GM12878 (cell line): ENCODE results near the gene TTC22. TPM values are rescaled to one million over a fixed set of nuclear protein-coding genes. Genes with fewer than 3 reads are reported as not detected.

Source experiments
- ATAC-seq: fragments of 200-7000 bp; cut with Tn5 transposase; 3 replicates; pipeline ENCODE4 v1.9.1; 2020; ENCODE audit warnings: mild to moderate bottlenecking, moderate library complexity
- BruUV-seq: library from RNA; stranded (reverse); fragments of 400-500 nt; replicated peaks from 2 replicates; lab custom pipeline; 2021; lab: Mats Ljungman, UMichigan
- CTCF ChIA-PET: fragments of 300-600 bp; sonication (Branson Sonifier 250); formaldehyde crosslinking; extraction: SDS; loops from one replicate; lab custom pipeline; 2021; ENCODE audit warnings: inconsistent platforms; lab: Yijun Ruan, JAX
- POLR2A ChIA-PET: fragments of 350-600 bp; formaldehyde crosslinking; extraction: SDS; loops from one replicate; lab custom pipeline; 2021; ENCODE audit warnings: inconsistent platforms; lab: Charles Lee
- RAD21 ChIA-PET: fragments of 300-600 bp; sonication (Branson Sonifier 250); formaldehyde crosslinking; loops from one replicate; lab custom pipeline; 2023; ENCODE audit warnings: antibody characterized with exemption; ENCODE audit not compliant: unreplicated experiment; lab: Charles Lee
- SMC1A ChIA-PET: fragments of 300-600 bp; sonication (Branson Sonifier 250); formaldehyde crosslinking; loops from one replicate; lab custom pipeline; 2023; ENCODE audit not compliant: unreplicated experiment, uncharacterized antibody; lab: Charles Lee
- DNase-seq: peaks from one replicate; pipeline ENCODE4 v3.0.0-alpha.2; 2011; ENCODE audit warnings: low read depth, low spot score
- FAIRE-seq: peaks from 3 replicates; lab custom pipeline; 2011; peaks lifted over from hg19 to GRCh38; lab: Jason Lieb, UNC
- H2AFZ ChIP-seq: 2 replicates; pipeline ENCODE4 v1.6.0; 2011; ENCODE audit warnings: low read depth, low read length, control low read depth; ENCODE audit not compliant: control insufficient read depth
- H3K27ac ChIP-seq: 2 replicates; pipeline ENCODE4 v1.5.1; 2011; ENCODE audit warnings: control low read depth; ENCODE audit not compliant: control insufficient read depth, insufficient read depth
- H3K27me3 ChIP-seq, 2 experiments: replicated peaks in 1 of 2; 2 replicates each; pipeline versions ENCODE4 v1.6.0 to v1.6.1; 2011; ENCODE audit warnings: low read length in 1 of 2; ENCODE audit not compliant: control insufficient read depth in 2 of 2, insufficient read depth in 2 of 2
- H3K36me3 ChIP-seq, 2 experiments: 2 replicates each; pipeline ENCODE4 v1.5.1; 2011; ENCODE audit warnings: low read length in 1 of 2; ENCODE audit not compliant: control insufficient read depth in 2 of 2, insufficient read depth in 2 of 2
- H3K4me1 ChIP-seq: 2 replicates; pipeline ENCODE4 v1.6.1; 2011; ENCODE audit warnings: mild to moderate bottlenecking, low read length, moderate library complexity, mixed read lengths; ENCODE audit not compliant: control insufficient read depth, insufficient read depth
- H3K4me2 ChIP-seq: 2 replicates; pipeline ENCODE4 v1.6.0; 2011; ENCODE audit warnings: control low read depth; ENCODE audit not compliant: control insufficient read depth, insufficient read depth
- H3K4me3 ChIP-seq: fragments of 200-600 bp; sonication (generic); 2 replicates; pipeline ENCODE4 v1.5.1; 2016
- H3K79me2 ChIP-seq: 2 replicates; pipeline ENCODE4 v1.6.0; 2011; ENCODE audit warnings: low read length; ENCODE audit not compliant: control insufficient read depth, insufficient read depth
- H3K9ac ChIP-seq: 2 replicates; pipeline ENCODE4 v1.8.0; 2011; ENCODE audit warnings: low read length, control low read depth, mixed read lengths; ENCODE audit not compliant: control insufficient read depth, insufficient read depth
- H3K9me3 ChIP-seq: replicated peaks from 3 replicates; pipeline ENCODE4 v1.5.1; 2011; ENCODE audit warnings: mild to moderate bottlenecking, low read length; ENCODE audit not compliant: control insufficient read depth, insufficient read depth
- H4K20me1 ChIP-seq: 2 replicates; pipeline ENCODE4 v1.6.0; 2011; ENCODE audit not compliant: control insufficient read depth, insufficient read depth
- PAX5 ChIP-seq: IDR thresholded peaks from 2 replicates; pipeline ENCODE4 v1.6.1; 2011; ENCODE audit warnings: low read depth, low read length, borderline replicate concordance
- RFX5 ChIP-seq: IDR thresholded peaks from 2 replicates; pipeline ENCODE4 v1.6.1; 2011; ENCODE audit warnings: low read depth, low read length, improper control_type of control experiment
- WGBS: methylation state at CpG from one replicate; pipeline ENCODE4 v1.1.6; 2016; ENCODE audit warnings: low lambda C conversion rate; ENCODE audit not compliant: insufficient replicate concordance, insufficient coverage; ENCODE audit errors: missing lambda C conversion rate; 5-methylcytosine and 5-hydroxymethylcytosine counted together
- in situ Hi-C: fragments of 300-500 bp; cut with MboI; formaldehyde crosslinking; loops from 9 replicates; pipeline ENCODE4 v1.14.3; 2018; ENCODE audit warnings: mixed read lengths
- intact Hi-C: fragments of 100-400 bp; cut with micrococcal nuclease; formaldehyde crosslinking; loops from one replicate; pipeline ENCODE4 v1.14.2; 2022; ENCODE audit not compliant: unreplicated experiment
- polyA plus RNA-seq, 11 experiments: library from polyadenylated mRNA; depleted of rRNA in 4 of 11; unstranded in 6 of 11; stranded (reverse) in 5 of 11; fragments of >200 nt; fragmentation: Nextera tagmentation in 4 of 11; fragmentation: Illumina TruSeq in 1 of 11; extraction: Ambion mirVana in 4 of 11; extraction: Trizol in 1 of 11; gene quantifications; 1 replicate in 1 of 11; 2 replicates in 10 of 11; pipeline versions ENCODE4 v1.2.1 to v1.2.3, GENCODE V29; 2011 to 2016; ENCODE audit warnings: inconsistent platforms in 2 of 11, missing spikeins in 2 of 11, low read depth in 1 of 11
- total RNA-seq, 4 experiments: library from RNA; depleted of rRNA in 3 of 4; stranded (reverse); fragments of >200 nt in 3 of 4; fragmentation: Illumina TruSeq in 1 of 4; extraction: Trizol in 1 of 4; gene quantifications; 2 replicates each; pipeline versions ENCODE4 v1.2.1 to v1.2.3, GENCODE V29; 2013 to 2021
- TF ChIP-seq, protein P1 (sequence below): fragments of 450-650 bp; formaldehyde crosslinking; IDR thresholded peaks from 2 replicates; pipeline ENCODE4 v1.5.0; 2022; ENCODE audit warnings: mild to moderate bottlenecking, missing genetic modification characterization
- TF ChIP-seq, protein P2 (sequence below): IDR thresholded peaks from 2 replicates; pipeline ENCODE4 v1.6.1; 2011; ENCODE audit warnings: mild to moderate bottlenecking, low read depth, low read length, moderate library complexity; ENCODE audit not compliant: insufficient replicate concordance
- TF ChIP-seq, protein P3 (sequence below): fragments of 450-650 bp; IDR thresholded peaks from 2 replicates; pipeline ENCODE4 v1.6.1; 2018; ENCODE audit warnings: mild to moderate bottlenecking, low read depth, moderate library complexity; ENCODE audit not compliant: partially characterized antibody
- TF ChIP-seq, protein P4 (sequence below): IDR thresholded peaks from 2 replicates; pipeline ENCODE4 v1.6.1; 2012; ENCODE audit warnings: low read depth, low read length, improper control_type of control experiment
- TF ChIP-seq, protein P5 (sequence below): fragments of 150-350 bp; IDR thresholded peaks from 2 replicates; pipeline ENCODE4 v1.6.1; 2016; ENCODE audit warnings: low read depth, low read length
- TF ChIP-seq, protein P6 (sequence below): IDR thresholded peaks from 2 replicates; pipeline ENCODE4 v1.6.1; 2011; ENCODE audit warnings: borderline replicate concordance, low read depth, mild to moderate bottlenecking, moderate library complexity, low read length; ENCODE audit not compliant: insufficient read depth, poor library complexity, severe bottlenecking

The TTC22 gene
- total and polyA plus RNA-seq, 10 of the 15 experiments (the other 5 are each of a cell fraction or from before 2014, with no cell fraction given) = 0.64 to 5.1 (median 1.9) TPM

DNA sequence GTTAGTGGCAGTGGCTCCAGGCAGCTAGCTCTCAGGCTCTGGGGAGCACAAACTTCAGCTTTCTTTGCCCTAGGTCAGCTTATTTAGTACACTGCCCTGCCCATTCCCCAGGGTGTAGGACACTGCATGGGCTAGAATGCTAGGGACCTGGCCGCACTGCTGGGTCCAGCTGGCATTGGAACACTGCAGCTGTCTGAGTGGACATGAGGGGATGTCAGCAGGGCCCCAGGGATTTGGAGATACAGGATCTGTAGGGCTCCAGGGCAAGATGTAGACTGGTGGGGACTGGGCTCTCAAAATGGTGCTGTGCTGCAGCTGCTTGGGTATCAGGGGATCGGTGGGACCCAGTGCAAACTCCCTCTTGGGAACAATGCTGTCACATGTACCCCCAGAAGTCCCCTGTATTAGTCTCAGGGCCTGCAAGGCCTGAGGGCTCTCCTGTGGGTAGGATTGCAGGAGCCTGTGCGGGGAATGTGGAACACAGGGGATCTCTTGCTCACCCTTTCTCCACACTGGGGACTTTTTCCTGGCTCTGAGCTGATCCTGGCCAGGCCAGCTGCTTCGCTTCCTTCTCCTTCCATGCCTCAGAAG is 25.2 kb upstream of the TTC22 start:
- intact Hi-C loops (no loop called here), in situ Hi-C loops (no loop called here)
- Histone ChIP-seq H3K9ac (no peak overlapping the region), H3K27ac (no peak overlapping the region), H3K36me3 (no peaks in the 10 kb centered on the region), H3K9me3 (no peaks in the 10 kb centered on the region; the same call in 2 of the 3 replicates), H4K20me1 (no peaks in the 10 kb centered on the region), H3K79me2 (no peaks in the 10 kb centered on the region), H3K4me3 (no peak overlapping the region), H3K27me3 (no peaks in the 10 kb centered on the region), H2AFZ (no peak overlapping the region), H3K4me2 (no peak overlapping the region), H3K4me1 (no peaks in the 10 kb centered on the region)
- POLR2A ChIA-PET = no interaction called here
- WGBS = 33% methylated on average over 4 of the region's 4 CpGs
- DNase-seq = no peak
- RAD21 ChIA-PET = no interaction called here
- SMC1A ChIA-PET = no interaction called here
- FAIRE-seq = no peak
- CTCF ChIA-PET = no interaction called here
- BruUV-seq = no TSS peak
- no peak for ATAC-seq
- TF ChIP-seq, protein P1, sequence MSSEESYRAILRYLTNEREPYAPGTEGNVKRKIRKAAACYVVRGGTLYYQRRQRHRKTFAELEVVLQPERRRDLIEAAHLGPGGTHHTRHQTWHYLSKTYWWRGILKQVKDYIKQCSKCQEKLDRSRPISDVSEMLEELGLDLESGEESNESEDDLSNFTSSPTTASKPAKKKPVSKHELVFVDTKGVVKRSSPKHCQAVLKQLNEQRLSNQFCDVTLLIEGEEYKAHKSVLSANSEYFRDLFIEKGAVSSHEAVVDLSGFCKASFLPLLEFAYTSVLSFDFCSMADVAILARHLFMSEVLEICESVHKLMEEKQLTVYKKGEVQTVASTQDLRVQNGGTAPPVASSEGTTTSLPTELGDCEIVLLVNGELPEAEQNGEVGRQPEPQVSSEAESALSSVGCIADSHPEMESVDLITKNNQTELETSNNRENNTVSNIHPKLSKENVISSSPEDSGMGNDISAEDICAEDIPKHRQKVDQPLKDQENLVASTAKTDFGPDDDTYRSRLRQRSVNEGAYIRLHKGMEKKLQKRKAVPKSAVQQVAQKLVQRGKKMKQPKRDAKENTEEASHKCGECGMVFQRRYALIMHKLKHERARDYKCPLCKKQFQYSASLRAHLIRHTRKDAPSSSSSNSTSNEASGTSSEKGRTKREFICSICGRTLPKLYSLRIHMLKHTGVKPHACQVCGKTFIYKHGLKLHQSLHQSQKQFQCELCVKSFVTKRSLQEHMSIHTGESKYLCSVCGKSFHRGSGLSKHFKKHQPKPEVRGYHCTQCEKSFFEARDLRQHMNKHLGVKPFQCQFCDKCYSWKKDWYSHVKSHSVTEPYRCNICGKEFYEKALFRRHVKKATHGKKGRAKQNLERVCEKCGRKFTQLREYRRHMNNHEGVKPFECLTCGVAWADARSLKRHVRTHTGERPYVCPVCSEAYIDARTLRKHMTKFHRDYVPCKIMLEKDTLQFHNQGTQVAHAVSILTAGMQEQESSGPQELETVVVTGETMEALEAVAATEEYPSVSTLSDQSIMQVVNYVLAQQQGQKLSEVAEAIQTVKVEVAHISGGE = no peak
- TF ChIP-seq, protein P2, sequence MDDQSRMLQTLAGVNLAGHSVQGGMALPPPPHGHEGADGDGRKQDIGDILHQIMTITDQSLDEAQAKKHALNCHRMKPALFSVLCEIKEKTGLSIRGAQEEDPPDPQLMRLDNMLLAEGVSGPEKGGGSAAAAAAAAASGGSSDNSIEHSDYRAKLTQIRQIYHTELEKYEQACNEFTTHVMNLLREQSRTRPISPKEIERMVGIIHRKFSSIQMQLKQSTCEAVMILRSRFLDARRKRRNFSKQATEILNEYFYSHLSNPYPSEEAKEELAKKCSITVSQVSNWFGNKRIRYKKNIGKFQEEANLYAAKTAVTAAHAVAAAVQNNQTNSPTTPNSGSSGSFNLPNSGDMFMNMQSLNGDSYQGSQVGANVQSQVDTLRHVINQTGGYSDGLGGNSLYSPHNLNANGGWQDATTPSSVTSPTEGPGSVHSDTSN = no peak
- TF ChIP-seq, protein P3, sequence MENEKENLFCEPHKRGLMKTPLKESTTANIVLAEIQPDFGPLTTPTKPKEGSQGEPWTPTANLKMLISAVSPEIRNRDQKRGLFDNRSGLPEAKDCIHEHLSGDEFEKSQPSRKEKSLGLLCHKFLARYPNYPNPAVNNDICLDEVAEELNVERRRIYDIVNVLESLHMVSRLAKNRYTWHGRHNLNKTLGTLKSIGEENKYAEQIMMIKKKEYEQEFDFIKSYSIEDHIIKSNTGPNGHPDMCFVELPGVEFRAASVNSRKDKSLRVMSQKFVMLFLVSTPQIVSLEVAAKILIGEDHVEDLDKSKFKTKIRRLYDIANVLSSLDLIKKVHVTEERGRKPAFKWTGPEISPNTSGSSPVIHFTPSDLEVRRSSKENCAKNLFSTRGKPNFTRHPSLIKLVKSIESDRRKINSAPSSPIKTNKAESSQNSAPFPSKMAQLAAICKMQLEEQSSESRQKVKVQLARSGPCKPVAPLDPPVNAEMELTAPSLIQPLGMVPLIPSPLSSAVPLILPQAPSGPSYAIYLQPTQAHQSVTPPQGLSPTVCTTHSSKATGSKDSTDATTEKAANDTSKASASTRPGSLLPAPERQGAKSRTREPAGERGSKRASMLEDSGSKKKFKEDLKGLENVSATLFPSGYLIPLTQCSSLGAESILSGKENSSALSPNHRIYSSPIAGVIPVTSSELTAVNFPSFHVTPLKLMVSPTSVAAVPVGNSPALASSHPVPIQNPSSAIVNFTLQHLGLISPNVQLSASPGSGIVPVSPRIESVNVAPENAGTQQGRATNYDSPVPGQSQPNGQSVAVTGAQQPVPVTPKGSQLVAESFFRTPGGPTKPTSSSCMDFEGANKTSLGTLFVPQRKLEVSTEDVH = no peak
- TF ChIP-seq, protein P4, sequence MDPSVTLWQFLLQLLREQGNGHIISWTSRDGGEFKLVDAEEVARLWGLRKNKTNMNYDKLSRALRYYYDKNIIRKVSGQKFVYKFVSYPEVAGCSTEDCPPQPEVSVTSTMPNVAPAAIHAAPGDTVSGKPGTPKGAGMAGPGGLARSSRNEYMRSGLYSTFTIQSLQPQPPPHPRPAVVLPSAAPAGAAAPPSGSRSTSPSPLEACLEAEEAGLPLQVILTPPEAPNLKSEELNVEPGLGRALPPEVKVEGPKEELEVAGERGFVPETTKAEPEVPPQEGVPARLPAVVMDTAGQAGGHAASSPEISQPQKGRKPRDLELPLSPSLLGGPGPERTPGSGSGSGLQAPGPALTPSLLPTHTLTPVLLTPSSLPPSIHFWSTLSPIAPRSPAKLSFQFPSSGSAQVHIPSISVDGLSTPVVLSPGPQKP = no peak
- TF ChIP-seq PAX5 = no peak
- no peak for TF ChIP-seq RFX5
- TF ChIP-seq, protein P5, sequence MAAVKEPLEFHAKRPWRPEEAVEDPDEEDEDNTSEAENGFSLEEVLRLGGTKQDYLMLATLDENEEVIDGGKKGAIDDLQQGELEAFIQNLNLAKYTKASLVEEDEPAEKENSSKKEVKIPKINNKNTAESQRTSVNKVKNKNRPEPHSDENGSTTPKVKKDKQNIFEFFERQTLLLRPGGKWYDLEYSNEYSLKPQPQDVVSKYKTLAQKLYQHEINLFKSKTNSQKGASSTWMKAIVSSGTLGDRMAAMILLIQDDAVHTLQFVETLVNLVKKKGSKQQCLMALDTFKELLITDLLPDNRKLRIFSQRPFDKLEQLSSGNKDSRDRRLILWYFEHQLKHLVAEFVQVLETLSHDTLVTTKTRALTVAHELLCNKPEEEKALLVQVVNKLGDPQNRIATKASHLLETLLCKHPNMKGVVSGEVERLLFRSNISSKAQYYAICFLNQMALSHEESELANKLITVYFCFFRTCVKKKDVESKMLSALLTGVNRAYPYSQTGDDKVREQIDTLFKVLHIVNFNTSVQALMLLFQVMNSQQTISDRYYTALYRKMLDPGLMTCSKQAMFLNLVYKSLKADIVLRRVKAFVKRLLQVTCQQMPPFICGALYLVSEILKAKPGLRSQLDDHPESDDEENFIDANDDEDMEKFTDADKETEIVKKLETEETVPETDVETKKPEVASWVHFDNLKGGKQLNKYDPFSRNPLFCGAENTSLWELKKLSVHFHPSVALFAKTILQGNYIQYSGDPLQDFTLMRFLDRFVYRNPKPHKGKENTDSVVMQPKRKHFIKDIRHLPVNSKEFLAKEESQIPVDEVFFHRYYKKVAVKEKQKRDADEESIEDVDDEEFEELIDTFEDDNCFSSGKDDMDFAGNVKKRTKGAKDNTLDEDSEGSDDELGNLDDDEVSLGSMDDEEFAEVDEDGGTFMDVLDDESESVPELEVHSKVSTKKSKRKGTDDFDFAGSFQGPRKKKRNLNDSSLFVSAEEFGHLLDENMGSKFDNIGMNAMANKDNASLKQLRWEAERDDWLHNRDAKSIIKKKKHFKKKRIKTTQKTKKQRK = no peak
- TF ChIP-seq, protein P6, sequence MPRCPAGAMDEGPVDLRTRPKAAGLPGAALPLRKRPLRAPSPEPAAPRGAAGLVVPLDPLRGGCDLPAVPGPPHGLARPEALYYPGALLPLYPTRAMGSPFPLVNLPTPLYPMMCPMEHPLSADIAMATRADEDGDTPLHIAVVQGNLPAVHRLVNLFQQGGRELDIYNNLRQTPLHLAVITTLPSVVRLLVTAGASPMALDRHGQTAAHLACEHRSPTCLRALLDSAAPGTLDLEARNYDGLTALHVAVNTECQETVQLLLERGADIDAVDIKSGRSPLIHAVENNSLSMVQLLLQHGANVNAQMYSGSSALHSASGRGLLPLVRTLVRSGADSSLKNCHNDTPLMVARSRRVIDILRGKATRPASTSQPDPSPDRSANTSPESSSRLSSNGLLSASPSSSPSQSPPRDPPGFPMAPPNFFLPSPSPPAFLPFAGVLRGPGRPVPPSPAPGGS = no peak
